K562 (cell line): ENCODE data around the gene TUBG2. TPM values are rescaled to one million over a fixed set of nuclear protein-coding genes. Genes with fewer than 3 reads are reported as not detected.

Experiments
- ATAC-seq: fragments of 200-7000 bp; cut with Tn5 transposase; 3 replicates; pipeline ENCODE4 v1.9.1; 2020; ENCODE audit warnings: moderate library complexity
- BruUV-seq: library from RNA; stranded (reverse); fragments of 400-500 nt; replicated peaks from 2 replicates; lab custom pipeline; 2021; lab: Mats Ljungman, UMichigan
- CTCF ChIA-PET: fragments of 300-600 bp; formaldehyde crosslinking; extraction: SDS; loops from one replicate; lab custom pipeline; 2021; ENCODE audit warnings: low intra/inter-chr PET ratio; lab: Yijun Ruan, JAX
- POLR2A ChIA-PET: fragments of 300-600, 350-650 bp; sonication (Branson Sonifier 250); formaldehyde crosslinking; extraction: SDS; loops from one replicate; lab custom pipeline; 2021; ENCODE audit warnings: antibody characterized with exemption, inconsistent platforms; lab: Yijun Ruan, JAX
- DNase-seq, 4 experiments: peaks; one replicate each; pipeline versions ENCODE4 v3.0.0 to v3.0.0-alpha.2; 2011 to 2018; ENCODE audit warnings: low spot score in 3 of 4, mixed read lengths in 3 of 4; ENCODE audit errors: extremely low read depth in 1 of 4
- FAIRE-seq: peaks from 2 replicates; lab custom pipeline; 2011; peaks lifted over from hg19 to GRCh38; lab: Jason Lieb, UNC
- H2AFZ ChIP-seq: 2 replicates; pipeline ENCODE4 v1.6.0; 2011; ENCODE audit warnings: low read depth, low read length, control low read depth, inconsistent platforms
- H3K27ac ChIP-seq: fragments of 200-600 bp; 3 replicates; pipeline ENCODE4 v1.8.0; 2011; ENCODE audit warnings: low read depth, mild to moderate bottlenecking, control low read depth, inconsistent platforms, low read length, moderate library complexity, mixed read lengths; ENCODE audit errors: extremely low read depth
- H3K27me3 ChIP-seq, 2 experiments: fragments of 300-600 bp in 1 of 2; 2 replicates in 1 of 2; 3 replicates in 1 of 2; pipeline versions ENCODE4 v1.6.0 to v1.8.0; 2011; ENCODE audit warnings: inconsistent platforms in 2 of 2, low read length in 2 of 2, mild to moderate bottlenecking in 1 of 2, mixed read lengths in 1 of 2, moderate library complexity in 1 of 2; ENCODE audit not compliant: control insufficient read depth in 2 of 2, insufficient read depth in 2 of 2
- H3K36me3 ChIP-seq: fragments of 300-600 bp; 3 replicates; pipeline ENCODE4 v1.8.0; 2011; ENCODE audit warnings: mild to moderate bottlenecking, low read length, inconsistent platforms; ENCODE audit not compliant: control insufficient read depth, insufficient read depth
- H3K4me1 ChIP-seq, 2 experiments: fragments of 200-600 bp in 1 of 2; replicated peaks in 1 of 2; 2 replicates in 1 of 2; 3 replicates in 1 of 2; pipeline versions ENCODE4 v1.5.1 to v1.8.0; 2011; ENCODE audit warnings: inconsistent platforms in 2 of 2, low read length in 2 of 2, mild to moderate bottlenecking in 1 of 2, mixed read lengths in 1 of 2, moderate library complexity in 1 of 2; ENCODE audit not compliant: control insufficient read depth in 2 of 2, insufficient read depth in 2 of 2
- H3K4me2 ChIP-seq: 2 replicates; pipeline ENCODE4 v1.6.1; 2011; ENCODE audit warnings: low read length, control low read depth, inconsistent platforms, mixed read lengths; ENCODE audit not compliant: insufficient read depth
- H3K4me3 ChIP-seq: fragments of 200-600 bp; sonication (generic), shearing (Covaris generic); 2 replicates; pipeline ENCODE4 v1.5.1; 2016; ENCODE audit warnings: control low read depth, inconsistent platforms
- H3K79me2 ChIP-seq: fragments of 200-600 bp; 3 replicates; pipeline ENCODE4 v1.8.0; 2011; ENCODE audit warnings: low read length, inconsistent platforms; ENCODE audit not compliant: control insufficient read depth, insufficient read depth
- H3K9ac ChIP-seq, 2 experiments: 2 replicates each; pipeline versions ENCODE4 v1.6.0 to v1.6.1; 2011; ENCODE audit warnings: low read depth in 2 of 2, low read length in 2 of 2, control low read depth in 1 of 2, inconsistent platforms in 1 of 2, mild to moderate bottlenecking in 1 of 2, mixed read lengths in 1 of 2; ENCODE audit not compliant: insufficient read depth in 1 of 2
- H3K9me1 ChIP-seq: one replicate; pipeline ENCODE4 v1.6.0; 2011; ENCODE audit warnings: inconsistent platforms, mild to moderate bottlenecking, low read length, moderate library complexity; ENCODE audit not compliant: control insufficient read depth, insufficient read depth
- H3K9me3 ChIP-seq: replicated peaks from 2 replicates; pipeline ENCODE4 v1.5.1; 2011; ENCODE audit warnings: low read depth, low read length, inconsistent platforms; ENCODE audit not compliant: control insufficient read depth, insufficient read depth
- H4K20me1 ChIP-seq: replicated peaks from 2 replicates; pipeline ENCODE4 v1.6.1; 2011; ENCODE audit warnings: low read length, inconsistent platforms, mixed read lengths; ENCODE audit not compliant: control insufficient read depth, insufficient read depth
- ARID3A ChIP-seq: IDR thresholded peaks from 2 replicates; pipeline ENCODE4 v1.6.1; 2012; ENCODE audit warnings: low read depth, low read length, improper control_type of control experiment, borderline replicate concordance
- CBX3 ChIP-seq, 2 experiments: IDR thresholded peaks; 1 replicate in 1 of 2; 2 replicates in 1 of 2; pipeline ENCODE4 v1.6.1; 2012; ENCODE audit warnings: inconsistent platforms in 2 of 2, low read length in 2 of 2, borderline replicate concordance in 1 of 2, control low read depth in 1 of 2
- CBX5 ChIP-seq: IDR thresholded peaks from 2 replicates; pipeline ENCODE4 v1.6.1; 2014; ENCODE audit warnings: low read depth, borderline replicate concordance
- E2F3 ChIP-seq: fragments of 250-450 bp; sonication (Bioruptor Pico); IDR thresholded peaks from 2 replicates; pipeline ENCODE4 v1.4.0; 2020; ENCODE audit warnings: mild to moderate bottlenecking
- EHMT2 ChIP-seq: fragments of 450-650 bp; IDR thresholded peaks from 2 replicates; pipeline ENCODE4 v1.6.1; 2018; ENCODE audit warnings: antibody characterized with exemption
- FOSL1 ChIP-seq: fragments of 200-800 bp; sonication (Bioruptor generic); conservative IDR thresholded peaks from 2 replicates; pipeline ENCODE4 v1.6.1; 2016; ENCODE audit warnings: missing genetic modification characterization, missing compliant biosample characterization
- MYNN ChIP-seq, 2 experiments: sonication (generic); formaldehyde crosslinking in 1 of 2; IDR thresholded peaks; 2 replicates each; pipeline versions ENCODE4 v1.5.0 to v1.6.1; 2016 to 2020; ENCODE audit warnings: antibody characterized with exemption in 1 of 2, missing genetic modification reagents in 1 of 2
- NCOA6 ChIP-seq: fragments of 450-650 bp; IDR thresholded peaks from 2 replicates; pipeline ENCODE4 v1.6.1; 2017; ENCODE audit warnings: mild to moderate bottlenecking
- NFIC ChIP-seq: fragments of 450-650 bp; IDR thresholded peaks from 2 replicates; pipeline ENCODE4 v1.6.1; 2017; ENCODE audit warnings: mild to moderate bottlenecking, inconsistent platforms
- RBFOX2 ChIP-seq: fragments of 200-400 bp; formaldehyde crosslinking; IDR thresholded peaks from 2 replicates; pipeline ENCODE4 v1.6.1; 2017; ENCODE audit warnings: low read depth, mild to moderate bottlenecking, low read length, moderate library complexity
- SMAD4 ChIP-seq: fragments of 250-450 bp; sonication (Bioruptor Pico); conservative IDR thresholded peaks from 2 replicates; pipeline ENCODE4 v1.8.0; 2021; ENCODE audit warnings: inconsistent platforms, mild to moderate bottlenecking, moderate library complexity
- TARDBP ChIP-seq: fragments of 450-650 bp; IDR thresholded peaks from 2 replicates; pipeline ENCODE4 v1.6.1; 2016
- WHSC1 ChIP-seq: IDR thresholded peaks from one replicate; pipeline ENCODE4 v1.6.1; 2012; ENCODE audit warnings: low read length, control low read depth, inconsistent platforms
- ZBED1 ChIP-seq: IDR thresholded peaks from 2 replicates; pipeline ENCODE4 v1.6.1; 2014
- ZBTB17 ChIP-seq: fragments of 450-650 bp; formaldehyde crosslinking; IDR thresholded peaks from 2 replicates; pipeline ENCODE4 v1.4.0; 2020; ENCODE audit warnings: mild to moderate bottlenecking
- ZMIZ1 ChIP-seq, 2 experiments: fragments of 150-350 bp in 1 of 2; IDR thresholded peaks; 2 replicates each; pipeline ENCODE4 v1.6.1; 2012 to 2016; ENCODE audit warnings: low read depth in 2 of 2, low read length in 2 of 2, mild to moderate bottlenecking in 1 of 2, moderate library complexity in 1 of 2
- ZNF143 ChIP-seq: sonication (generic); formaldehyde crosslinking; IDR thresholded peaks from 2 replicates; pipeline ENCODE4 v1.9.0; 2022; ENCODE audit warnings: mild to moderate bottlenecking, missing genetic modification reagents
- WGBS: fragments of 100-300 bp; shearing (Covaris generic); methylation state at CpG from one replicate; pipeline ENCODE4 v1.1.6; 2016; ENCODE audit warnings: low coverage, mixed read lengths; ENCODE audit not compliant: insufficient coverage; ENCODE audit errors: missing lambda C conversion rate; 5-methylcytosine and 5-hydroxymethylcytosine counted together
- in situ Hi-C: fragments of 300-500 bp; cut with MboI; formaldehyde crosslinking; loops from 4 replicates; pipeline ENCODE4 v1.15.0; 2018; ENCODE audit warnings: inconsistent platforms, mixed read lengths
- intact Hi-C: fragments of 100-400 bp; cut with micrococcal nuclease; formaldehyde crosslinking; loops from 2 replicates; pipeline ENCODE4 v1.14.2; 2022
- polyA plus RNA-seq, 8 experiments: library from polyadenylated mRNA; depleted of rRNA in 4 of 8; stranded (reverse) in 5 of 8; unstranded in 3 of 8; fragments of >200 nt; fragmentation: Nextera tagmentation in 2 of 8; fragmentation: Illumina TruSeq in 1 of 8; extraction: Ambion mirVana in 2 of 8; extraction: Trizol in 1 of 8; gene quantifications; 2 replicates each; pipeline versions ENCODE4 v1.2.1 to v1.2.3, GENCODE V29; 2011 to 2014; ENCODE audit warnings: inconsistent platforms in 1 of 8, missing spikeins in 1 of 8
- total RNA-seq, 7 experiments: library from RNA; depleted of rRNA in 6 of 7; stranded (reverse); fragments of >200 nt in 6 of 7; fragmentation: Illumina TruSeq in 2 of 7; extraction: Trizol in 2 of 7; gene quantifications; 2 replicates each; pipeline versions ENCODE4 v1.2.1 to v1.2.3, GENCODE V29; 2011 to 2021; ENCODE audit warnings: low replicate concordance in 1 of 7

Gene TUBG2
- total and polyA plus RNA-seq, 9 of the 15 experiments (the other 6 are each of a cell fraction or from before 2014, with no cell fraction given) = 0.09 to 0.80 (median 0.24) TPM; not detected in 2

DNA sequence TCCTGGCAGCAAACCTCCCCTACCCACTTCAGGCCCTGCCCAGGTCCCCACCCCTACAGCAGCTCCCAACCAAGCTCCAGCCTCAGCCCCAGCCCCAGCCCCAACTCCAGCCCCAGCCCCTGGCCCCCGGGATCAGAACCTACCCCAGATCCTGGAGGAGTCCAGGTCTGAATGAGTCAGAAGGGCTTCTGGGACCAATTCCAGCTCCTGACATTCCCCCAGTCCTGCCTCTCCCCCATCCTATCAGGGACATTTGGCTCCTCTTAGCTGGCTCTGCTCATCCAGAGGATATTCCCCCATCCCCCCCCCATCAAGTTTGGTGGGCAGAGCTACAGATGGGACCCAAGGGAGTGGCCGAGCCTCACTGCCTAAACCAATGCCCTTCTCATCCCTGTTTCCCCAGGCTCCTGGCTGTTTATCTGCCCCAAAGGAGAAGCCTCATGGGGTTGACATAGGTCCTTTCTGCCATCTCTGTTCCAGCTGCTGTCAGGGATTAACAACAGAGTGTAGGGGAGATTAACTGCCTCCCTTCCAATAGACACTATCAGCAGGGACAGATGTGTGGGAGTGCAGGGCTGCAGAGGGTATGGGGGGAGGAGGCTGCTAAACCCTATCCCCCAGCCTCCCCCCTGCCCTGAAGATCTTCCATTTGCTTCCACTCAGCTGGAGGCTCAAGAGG is 39.8 kb downstream of the TUBG2 start:
- in situ Hi-C loops (no loop called here), intact Hi-C loops (loop anchor here (1.0 kb wide), 1 partner anchor 21 kb away; no protein-coding TSS in a partner anchor)
- POLR2A ChIA-PET = interaction anchor here (0.6 to 2.5 kb wide), 16 partner anchors 8 to 689 kb away, joined by 3 to 17 read pairs (median 6); partner anchors contain the start of gene PLEKHH3
- H2AFZ ChIP-seq = peak overlapping the region; percentile 29; the same call in 1 of the 2 replicates
- CTCF ChIA-PET = interaction anchor here (0.7 kb wide), 1 partner anchor 12 kb away, joined by 5 read pairs; no protein-coding TSS in a partner anchor
- DNase-seq (peak; percentile 97 to 99 (median 98)), ATAC-seq (peak; percentile 92), FAIRE-seq (peak; percentile 99)
- H3K9me1 ChIP-seq = no peaks in the 10 kb centered on the region
- H3K36me3 ChIP-seq = peaks cover 27% of the 10 kb centered on the region
- H4K20me1 ChIP-seq = no peaks in the 10 kb centered on the region
- no peaks in the 10 kb centered on the region for H3K9me3 ChIP-seq
- H3K4me2 ChIP-seq = peak overlapping the region; percentile 70
- BruUV-seq = no TSS peak
- peaks cover 28 to 34% of the 10 kb centered on the region in 2 experiments for H3K4me1 ChIP-seq
- H3K27me3 ChIP-seq = no peaks in the 10 kb centered on the region
- no peak overlapping the region; a peak in 1 of 4 replicates for H3K9ac ChIP-seq
- H3K27ac ChIP-seq = peak overlapping the region; percentile 71; the same call in 2 of the 3 replicates
- H3K4me3 ChIP-seq = no peak overlapping the region
- WGBS = 0% methylated on average over 2 of the region's 2 CpGs
- no peaks in the 10 kb centered on the region for H3K79me2 ChIP-seq
- TF ChIP-seq RBFOX2 = no peak
- peak in 1 of 2 experiments; percentile 99; a peak in 2 of 4 replicates for TF ChIP-seq ZMIZ1 (IDR thresholded peaks at IDR 0.05; ENCODE audit: low read depth in 2 of 2, low read length in 2 of 2)
- TF ChIP-seq FOSL1 (tag) = peak; percentile 80
- peak; percentile 76; the same call in 1 of the 2 replicates for TF ChIP-seq E2F3 (CRISPR knock-in tag)
- TF ChIP-seq NCOA6 = peak; percentile 70
- peak; percentile 79; the same call in 1 of the 2 replicates for TF ChIP-seq EHMT2
- TF ChIP-seq NFIC = peak; percentile 99
- peak; percentile 76; the same call in 1 of the 2 replicates for TF ChIP-seq CBX5
- TF ChIP-seq WHSC1 = no peak
- TF ChIP-seq SMAD4 = peak; percentile 98
- TF ChIP-seq TARDBP = peak; percentile 99
- no peak for TF ChIP-seq ZNF143 (CRISPR knock-in tag)
- peak; percentile 79; the same call in 1 of the 2 replicates for TF ChIP-seq ZBTB17
- peak; percentile 82; the same call in 1 of the 2 replicates for TF ChIP-seq ARID3A
- peak; percentile 96 for TF ChIP-seq ZBED1
- TF ChIP-seq MYNN (IDR thresholded peaks at IDR 0.05) = peak; percentile 97
- no peak for TF ChIP-seq MYNN (CRISPR knock-in tag; IDR thresholded peaks at IDR 0.05)
- TF ChIP-seq CBX3 (IDR thresholded peaks at IDR 0.05; ENCODE audit: borderline replicate concordance in 1 of 2, low read length in 2 of 2) = peak in 1 of 2 experiments; percentile 91; a peak in 1 of 3 replicates
